Sigmoid colon (tissue), 4 donors: ENCODE results near the gene DROSHA.

Experiments
- EP300 ChIP-seq, 4 donors: sonication (generic); formaldehyde crosslinking; IDR thresholded peaks; one replicate each; pipeline ENCODE4 v1.6.1; 2017; ENCODE audit warnings: antibody characterized with exemption in 4 of 4
- POLR2A ChIP-seq, 2 donors: fragments of 450-650 bp; IDR thresholded peaks; one replicate each; pipeline ENCODE4 v1.6.1; 2016; ENCODE audit warnings: antibody characterized with exemption in 2 of 2, mild to moderate bottlenecking in 2 of 2, moderate library complexity in 2 of 2
- POLR2AphosphoS5 ChIP-seq, 4 donors: sonication (generic); formaldehyde crosslinking; IDR thresholded peaks; one replicate each; pipeline ENCODE4 v1.6.1; 2017; ENCODE audit warnings: antibody characterized with exemption in 4 of 4
- TF ChIP-seq, protein P1 (sequence below), 4 experiments: fragments of 450-650 bp in 3 of 4; fragments of 200-600 bp in 1 of 4; IDR thresholded peaks; one replicate each; pipeline ENCODE4 v1.5.1; 2016 to 2019; ENCODE audit warnings: antibody characterized with exemption in 4 of 4, mild to moderate bottlenecking in 3 of 4, moderate library complexity in 2 of 4

DNA sequence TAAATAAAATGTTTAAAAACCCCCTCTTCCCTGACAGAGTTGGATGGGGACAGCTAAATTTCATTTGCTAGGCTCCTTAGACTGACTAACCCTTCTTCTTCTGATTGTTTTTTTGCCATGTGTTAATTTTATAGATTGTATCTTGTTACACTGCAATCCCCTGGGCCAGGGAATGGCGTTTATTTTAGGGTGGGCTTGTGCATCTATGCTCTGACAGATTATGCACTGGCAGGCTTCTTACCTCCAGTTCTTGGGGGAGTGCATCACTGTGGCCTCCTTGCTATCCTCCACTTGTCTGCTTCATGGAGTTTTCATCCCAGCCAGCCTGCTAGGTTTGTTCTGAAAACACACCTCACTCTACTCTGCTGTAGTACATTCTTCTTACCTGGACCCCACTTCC is 159.8 kb downstream of the DROSHA start:
- TF ChIP-seq, protein P1, sequence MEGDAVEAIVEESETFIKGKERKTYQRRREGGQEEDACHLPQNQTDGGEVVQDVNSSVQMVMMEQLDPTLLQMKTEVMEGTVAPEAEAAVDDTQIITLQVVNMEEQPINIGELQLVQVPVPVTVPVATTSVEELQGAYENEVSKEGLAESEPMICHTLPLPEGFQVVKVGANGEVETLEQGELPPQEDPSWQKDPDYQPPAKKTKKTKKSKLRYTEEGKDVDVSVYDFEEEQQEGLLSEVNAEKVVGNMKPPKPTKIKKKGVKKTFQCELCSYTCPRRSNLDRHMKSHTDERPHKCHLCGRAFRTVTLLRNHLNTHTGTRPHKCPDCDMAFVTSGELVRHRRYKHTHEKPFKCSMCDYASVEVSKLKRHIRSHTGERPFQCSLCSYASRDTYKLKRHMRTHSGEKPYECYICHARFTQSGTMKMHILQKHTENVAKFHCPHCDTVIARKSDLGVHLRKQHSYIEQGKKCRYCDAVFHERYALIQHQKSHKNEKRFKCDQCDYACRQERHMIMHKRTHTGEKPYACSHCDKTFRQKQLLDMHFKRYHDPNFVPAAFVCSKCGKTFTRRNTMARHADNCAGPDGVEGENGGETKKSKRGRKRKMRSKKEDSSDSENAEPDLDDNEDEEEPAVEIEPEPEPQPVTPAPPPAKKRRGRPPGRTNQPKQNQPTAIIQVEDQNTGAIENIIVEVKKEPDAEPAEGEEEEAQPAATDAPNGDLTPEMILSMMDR (IDR thresholded peaks at IDR 0.05) = no peak
- TF ChIP-seq POLR2A (IDR thresholded peaks at IDR 0.05) (no peak), POLR2AphosphoS5 (IDR thresholded peaks at IDR 0.05) (no peak), EP300 (IDR thresholded peaks at IDR 0.05) (no peak)
